Hindlimb muscle (tissue), 1 donor: ENCODE results near the gene PPARGC1A. TPM values are rescaled to one million over a fixed set of nuclear protein-coding genes. Genes with fewer than 3 reads are reported as not detected.

ENCODE experiments used
- DNase-seq: peaks from one replicate; pipeline ENCODE4 v3.0.0-alpha.2; 2013
- polyA plus RNA-seq: library from polyadenylated mRNA; unstranded; fragments of 120-200 nt; gene quantifications from one replicate; pipeline ENCODE4 v1.2.1, GENCODE V29; 2013; ENCODE audit not compliant: insufficient read length

Gene PPARGC1A
- polyA plus RNA-seq, 1 donor: 10.5 TPM

GRCh38 chr4:23838607-23839006 is 51.2 kb downstream of the PPARGC1A start:
- no peak for DNase-seq

GRCh38 chr4:23838131-23838530 is 51.7 kb downstream of the PPARGC1A start:
- no peak for DNase-seq

- DNase-seq: no peak
Measured at GRCh38 chr4:23837371-23837770, 52.5 kb downstream of the PPARGC1A start.

- DNase-seq: no peak
Measured at GRCh38 chr4:23835774-23836478, 53.9 kb downstream of the PPARGC1A start.

- no peak for DNase-seq
Measured at GRCh38 chr4:23828779-23829178, 61.1 kb downstream of the PPARGC1A start.

GRCh38 chr4:23828020-23828715 is 61.7 kb downstream of the PPARGC1A start:
- no peak for DNase-seq

- no peak for DNase-seq
Measured at GRCh38 chr4:23822181-23822580, 67.7 kb downstream of the PPARGC1A start.

- DNase-seq: no peak
Measured at GRCh38 chr4:23819041-23819511, 70.8 kb downstream of the PPARGC1A start.

- DNase-seq: no peak
Measured at GRCh38 chr4:23818097-23818885, 71.6 kb downstream of the PPARGC1A start.

GRCh38 chr4:23814996-23815660 is 74.7 kb downstream of the PPARGC1A start:
- DNase-seq: no peak

GRCh38 chr4:23814587-23814986 is 75.3 kb downstream of the PPARGC1A start:
- no peak for DNase-seq

- no peak for DNase-seq
Measured at GRCh38 chr4:23811161-23811560, 78.7 kb downstream of the PPARGC1A start.

- DNase-seq: no peak
Measured at GRCh38 chr4:23805450-23805851, 84.4 kb downstream of the PPARGC1A start.

GRCh38 chr4:23789762-23790161 is 100.1 kb downstream of the PPARGC1A start:
- no peak for DNase-seq

GRCh38 chr4:23788460-23788859 is 101.4 kb downstream of the PPARGC1A start:
- no peak for DNase-seq

GRCh38 chr4:23788027-23788426 is 101.8 kb downstream of the PPARGC1A start:
- no peak for DNase-seq

- DNase-seq: no peak
Measured at GRCh38 chr4:23782778-23783437, 106.9 kb downstream of the PPARGC1A start.

- no peak for DNase-seq
Measured at GRCh38 chr4:23779839-23780238, 110.0 kb downstream of the PPARGC1A start.

GRCh38 chr4:23779422-23779821 is 110.4 kb downstream of the PPARGC1A start:
- no peak for DNase-seq

- no peak for DNase-seq
Measured at GRCh38 chr4:23775694-23776093, 114.2 kb downstream of the PPARGC1A start.

- no peak for DNase-seq
Measured at GRCh38 chr4:23774909-23775308, 114.9 kb downstream of the PPARGC1A start.
